ENCODE measurements around the gene MED19. TPM values are rescaled to one million over a fixed set of nuclear protein-coding genes. Genes with fewer than 3 reads are reported as not detected.

Gene MED19
- total and polyA plus RNA-seq, 11 donors = 6.0 to 19.8 (median 6.9) TPM

GRCh38 chr11:57681168-57681567 is 30.8 kb downstream of the MED19 start:
- no peak overlapping the region for H3K4me3 ChIP-seq
- H3K27ac ChIP-seq = no peak overlapping the region
- peaks cover 0 to 37% (median 17%) of the 10 kb centered on the region in 12 donors for H3K4me1 ChIP-seq
- ATAC-seq (no peak), DNase-seq (no peak)
- intact Hi-C loops (cut with DNase I) = no loop called here
- WGBS, 4 donors = 47 to 74% (median 61%) methylated on average over 1 of the region's 1 CpG
- TF ChIP-seq POLR2A (IDR thresholded peaks at IDR 0.05) (no peak), CTCF (IDR thresholded peaks at IDR 0.05) (no peak)
- H3K36me3 ChIP-seq = peaks cover 0 to 92% (median 69%) of the 10 kb centered on the region in 9 donors
- H3K9me3 ChIP-seq = no peaks in the 10 kb centered on the region
- no peaks in the 10 kb centered on the region for H3K27me3 ChIP-seq

GRCh38 chr11:57680552-57680874 is 31.5 kb downstream of the MED19 start:
- TF ChIP-seq POLR2A (IDR thresholded peaks at IDR 0.05) = no peak
- no peak for TF ChIP-seq CTCF (IDR thresholded peaks at IDR 0.05)
- Histone ChIP-seq H3K36me3 (peaks cover 0 to 92% (median 69%) of the 10 kb centered on the region in 9 donors), H3K9me3 (no peaks in the 10 kb centered on the region), H3K27ac (peak overlapping the region in 1 of 12 donors; percentile 37), H3K4me1 (peaks cover 0 to 37% (median 17%) of the 10 kb centered on the region in 12 donors), H3K27me3 (no peaks in the 10 kb centered on the region), H3K4me3 (no peak overlapping the region)
- DNase-seq (no peak), ATAC-seq (no peak)
- 77 to 82% (median 79%) methylated on average over 2 of the region's 2 CpGs for WGBS, 4 donors
- intact Hi-C loops (cut with DNase I) = no loop called here

- no peak for TF ChIP-seq POLR2A (IDR thresholded peaks at IDR 0.05)
- no peak for TF ChIP-seq CTCF (IDR thresholded peaks at IDR 0.05)
- ATAC-seq (no peak), DNase-seq (no peak)
- H3K4me3 ChIP-seq = no peak overlapping the region
- H3K9me3 ChIP-seq = no peaks in the 10 kb centered on the region
- no peaks in the 10 kb centered on the region for H3K27me3 ChIP-seq
- WGBS, 4 donors = 92 to 95% (median 94%) methylated on average over 4 of the region's 4 CpGs
- no peak overlapping the region for H3K27ac ChIP-seq
- peaks cover 0 to 42% (median 17%) of the 10 kb centered on the region in 12 donors for H3K4me1 ChIP-seq
- H3K36me3 ChIP-seq = peaks cover 0 to 92% (median 69%) of the 10 kb centered on the region in 9 donors
- intact Hi-C loops (cut with DNase I) = no loop called here
These were observed 32.6 kb downstream of the MED19 start for GRCh38 chr11:57679396-57679795.

- no peaks in the 10 kb centered on the region for H3K27me3 ChIP-seq
- peaks cover 0 to 42% (median 13%) of the 10 kb centered on the region in 12 donors for H3K4me1 ChIP-seq
- ATAC-seq (no peak), DNase-seq (no peak)
- intact Hi-C loops (cut with DNase I) = no loop called here
- no peak for TF ChIP-seq POLR2A (IDR thresholded peaks at IDR 0.05)
- TF ChIP-seq CTCF (IDR thresholded peaks at IDR 0.05) = no peak
- no peak overlapping the region for H3K27ac ChIP-seq
- no peaks in the 10 kb centered on the region for H3K9me3 ChIP-seq
- 80 to 90% (median 86%) methylated on average over 3 of the region's 3 CpGs for WGBS, 4 donors
- no peak overlapping the region for H3K4me3 ChIP-seq
- H3K36me3 ChIP-seq = peaks cover 0 to 84% (median 65%) of the 10 kb centered on the region in 9 donors
These were observed 36.7 kb downstream of the MED19 start for GRCh38 chr11:57675176-57675941.

All from heart left ventricle (tissue), 16 donors.